ENCODE results near the gene MPHOSPH9.

MPHOSPH9 gene

GRCh38 chr12:123280971-123281370, 48.0 kb upstream of the MPHOSPH9 start:
- TF ChIP-seq ISL1 (CRISPR knock-in tag; IDR thresholded peaks at IDR 0.05) (no peak), TOX (CRISPR knock-in tag; IDR thresholded peaks at IDR 0.05; ENCODE audit: borderline replicate concordance) (no peak), OSR1 (CRISPR knock-in tag; IDR thresholded peaks at IDR 0.05) (no peak), BACH2 (CRISPR knock-in tag; IDR thresholded peaks at IDR 0.05; ENCODE audit: borderline replicate concordance) (no peak), ZC3H10 (CRISPR knock-in tag; IDR thresholded peaks at IDR 0.05) (no peak), ESRRG (CRISPR knock-in tag; IDR thresholded peaks at IDR 0.05) (no peak), ZFP30 (CRISPR knock-in tag; IDR thresholded peaks at IDR 0.05) (no peak), ARNTL (CRISPR knock-in tag; IDR thresholded peaks at IDR 0.05; ENCODE audit: borderline replicate concordance, low read depth) (no peak), RARB (CRISPR knock-in tag; IDR thresholded peaks at IDR 0.05) (no peak), PPARA (CRISPR knock-in tag; IDR thresholded peaks at IDR 0.05; ENCODE audit: borderline replicate concordance) (no peak), TCF4 (CRISPR knock-in tag; IDR thresholded peaks at IDR 0.05; ENCODE audit: borderline replicate concordance) (no peak), CSRNP3 (CRISPR knock-in tag; IDR thresholded peaks at IDR 0.05) (no peak)
- TF ChIP-seq, protein P1, sequence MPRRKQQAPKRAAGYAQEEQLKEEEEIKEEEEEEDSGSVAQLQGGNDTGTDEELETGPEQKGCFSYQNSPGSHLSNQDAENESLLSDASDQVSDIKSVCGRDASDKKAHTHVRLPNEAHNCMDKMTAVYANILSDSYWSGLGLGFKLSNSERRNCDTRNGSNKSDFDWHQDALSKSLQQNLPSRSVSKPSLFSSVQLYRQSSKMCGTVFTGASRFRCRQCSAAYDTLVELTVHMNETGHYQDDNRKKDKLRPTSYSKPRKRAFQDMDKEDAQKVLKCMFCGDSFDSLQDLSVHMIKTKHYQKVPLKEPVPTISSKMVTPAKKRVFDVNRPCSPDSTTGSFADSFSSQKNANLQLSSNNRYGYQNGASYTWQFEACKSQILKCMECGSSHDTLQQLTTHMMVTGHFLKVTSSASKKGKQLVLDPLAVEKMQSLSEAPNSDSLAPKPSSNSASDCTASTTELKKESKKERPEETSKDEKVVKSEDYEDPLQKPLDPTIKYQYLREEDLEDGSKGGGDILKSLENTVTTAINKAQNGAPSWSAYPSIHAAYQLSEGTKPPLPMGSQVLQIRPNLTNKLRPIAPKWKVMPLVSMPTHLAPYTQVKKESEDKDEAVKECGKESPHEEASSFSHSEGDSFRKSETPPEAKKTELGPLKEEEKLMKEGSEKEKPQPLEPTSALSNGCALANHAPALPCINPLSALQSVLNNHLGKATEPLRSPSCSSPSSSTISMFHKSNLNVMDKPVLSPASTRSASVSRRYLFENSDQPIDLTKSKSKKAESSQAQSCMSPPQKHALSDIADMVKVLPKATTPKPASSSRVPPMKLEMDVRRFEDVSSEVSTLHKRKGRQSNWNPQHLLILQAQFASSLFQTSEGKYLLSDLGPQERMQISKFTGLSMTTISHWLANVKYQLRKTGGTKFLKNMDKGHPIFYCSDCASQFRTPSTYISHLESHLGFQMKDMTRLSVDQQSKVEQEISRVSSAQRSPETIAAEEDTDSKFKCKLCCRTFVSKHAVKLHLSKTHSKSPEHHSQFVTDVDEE (CRISPR knock-in tag; IDR thresholded peaks at IDR 0.05), result no peak
- TF ChIP-seq, protein P2, sequence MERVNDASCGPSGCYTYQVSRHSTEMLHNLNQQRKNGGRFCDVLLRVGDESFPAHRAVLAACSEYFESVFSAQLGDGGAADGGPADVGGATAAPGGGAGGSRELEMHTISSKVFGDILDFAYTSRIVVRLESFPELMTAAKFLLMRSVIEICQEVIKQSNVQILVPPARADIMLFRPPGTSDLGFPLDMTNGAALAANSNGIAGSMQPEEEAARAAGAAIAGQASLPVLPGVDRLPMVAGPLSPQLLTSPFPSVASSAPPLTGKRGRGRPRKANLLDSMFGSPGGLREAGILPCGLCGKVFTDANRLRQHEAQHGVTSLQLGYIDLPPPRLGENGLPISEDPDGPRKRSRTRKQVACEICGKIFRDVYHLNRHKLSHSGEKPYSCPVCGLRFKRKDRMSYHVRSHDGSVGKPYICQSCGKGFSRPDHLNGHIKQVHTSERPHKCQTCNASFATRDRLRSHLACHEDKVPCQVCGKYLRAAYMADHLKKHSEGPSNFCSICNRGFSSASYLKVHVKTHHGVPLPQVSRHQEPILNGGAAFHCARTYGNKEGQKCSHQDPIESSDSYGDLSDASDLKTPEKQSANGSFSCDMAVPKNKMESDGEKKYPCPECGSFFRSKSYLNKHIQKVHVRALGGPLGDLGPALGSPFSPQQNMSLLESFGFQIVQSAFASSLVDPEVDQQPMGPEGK (CRISPR knock-in tag; IDR thresholded peaks at IDR 0.05; ENCODE audit: borderline replicate concordance), result no peak
- TF ChIP-seq, protein P3, sequence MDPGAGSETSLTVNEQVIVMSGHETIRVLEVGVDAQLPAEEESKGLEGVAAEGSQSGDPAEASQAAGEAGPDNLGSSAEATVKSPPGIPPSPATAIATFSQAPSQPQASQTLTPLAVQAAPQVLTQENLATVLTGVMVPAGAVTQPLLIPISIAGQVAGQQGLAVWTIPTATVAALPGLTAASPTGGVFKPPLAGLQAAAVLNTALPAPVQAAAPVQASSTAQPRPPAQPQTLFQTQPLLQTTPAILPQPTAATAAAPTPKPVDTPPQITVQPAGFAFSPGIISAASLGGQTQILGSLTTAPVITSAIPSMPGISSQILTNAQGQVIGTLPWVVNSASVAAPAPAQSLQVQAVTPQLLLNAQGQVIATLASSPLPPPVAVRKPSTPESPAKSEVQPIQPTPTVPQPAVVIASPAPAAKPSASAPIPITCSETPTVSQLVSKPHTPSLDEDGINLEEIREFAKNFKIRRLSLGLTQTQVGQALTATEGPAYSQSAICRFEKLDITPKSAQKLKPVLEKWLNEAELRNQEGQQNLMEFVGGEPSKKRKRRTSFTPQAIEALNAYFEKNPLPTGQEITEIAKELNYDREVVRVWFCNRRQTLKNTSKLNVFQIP (CRISPR knock-in tag; IDR thresholded peaks at IDR 0.05; ENCODE audit: borderline replicate concordance, low read depth), result no peak
- no peak for ATAC-seq

DNA sequence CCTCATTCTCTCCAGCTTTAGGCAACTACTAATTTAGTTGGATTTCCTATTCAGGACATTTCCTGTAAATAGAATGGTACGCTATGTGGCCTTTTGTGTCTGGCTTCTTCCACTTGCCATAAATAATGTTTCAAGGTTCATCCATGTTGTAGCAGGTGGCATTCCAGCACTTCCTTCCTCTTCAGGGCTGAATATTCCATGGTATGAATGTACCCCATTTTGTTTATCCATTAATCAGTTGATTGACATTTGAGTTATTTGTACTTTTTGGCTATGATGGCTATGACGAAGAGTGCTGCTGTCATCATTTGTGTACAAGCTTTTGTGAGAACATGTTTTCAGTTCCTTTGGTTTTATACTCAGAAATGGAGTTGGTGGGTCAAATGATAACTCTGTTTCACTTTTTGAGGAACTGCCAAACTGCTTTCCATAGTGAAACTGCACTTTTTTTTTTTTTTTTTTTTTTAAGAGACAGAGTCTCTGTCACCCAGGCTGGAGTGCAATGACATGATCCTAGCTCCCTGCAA, 45.2 kb upstream of the MPHOSPH9 start:
- ATAC-seq, result no peak

More for the DNA sequence above, 45.2 kb upstream of the MPHOSPH9 start:
- TF ChIP-seq TCF4 (CRISPR knock-in tag; IDR thresholded peaks at IDR 0.05; ENCODE audit: borderline replicate concordance), result no peak
- TF ChIP-seq TOX (CRISPR knock-in tag; IDR thresholded peaks at IDR 0.05; ENCODE audit: borderline replicate concordance), result no peak
- no peak for TF ChIP-seq ISL1 (CRISPR knock-in tag; IDR thresholded peaks at IDR 0.05)
- TF ChIP-seq ARNTL (CRISPR knock-in tag; IDR thresholded peaks at IDR 0.05; ENCODE audit: borderline replicate concordance, low read depth), result no peak
- no peak for TF ChIP-seq OSR1 (CRISPR knock-in tag; IDR thresholded peaks at IDR 0.05)
- no peak for TF ChIP-seq ZNF8 (CRISPR knock-in tag; IDR thresholded peaks at IDR 0.05)
- TF ChIP-seq ESRRG (CRISPR knock-in tag; IDR thresholded peaks at IDR 0.05), result no peak
- TF ChIP-seq, protein P3 (CRISPR knock-in tag; IDR thresholded peaks at IDR 0.05; ENCODE audit: borderline replicate concordance, low read depth), result no peak
- TF ChIP-seq ZFP30 (CRISPR knock-in tag; IDR thresholded peaks at IDR 0.05), result no peak
- TF ChIP-seq ZNF565 (CRISPR knock-in tag; conservative IDR thresholded peaks at IDR 0.05; ENCODE audit: low read depth), result no peak
- TF ChIP-seq ZC3H10 (CRISPR knock-in tag; IDR thresholded peaks at IDR 0.05), result no peak
- no peak for TF ChIP-seq BACH2 (CRISPR knock-in tag; IDR thresholded peaks at IDR 0.05; ENCODE audit: borderline replicate concordance)
- no peak for TF ChIP-seq CSRNP3 (CRISPR knock-in tag; IDR thresholded peaks at IDR 0.05)
- TF ChIP-seq RARB (CRISPR knock-in tag; IDR thresholded peaks at IDR 0.05), result no peak
- no peak for TF ChIP-seq CREB5 (CRISPR knock-in tag; IDR thresholded peaks at IDR 0.05; ENCODE audit: low read depth)
- TF ChIP-seq GLIS3 (CRISPR knock-in tag; IDR thresholded peaks at IDR 0.05), result no peak
- no peak for TF ChIP-seq CSDC2 (CRISPR knock-in tag; IDR thresholded peaks at IDR 0.05)

Measured in SK-N-SH treated with all-trans-retinoic acid at 6 μM for 48 hours (cell line).